Thoracic aorta (tissue), 2 donors: ENCODE measurements around the gene TUBD1. TPM values are rescaled to one million over a fixed set of nuclear protein-coding genes. Genes with fewer than 3 reads are reported as not detected.
A peak's percentile ranks its signal among the peaks of the same experiment; 100 is the strongest.

Experiments
- ATAC-seq: fragments of 150-250 bp; one replicate; pipeline ENCODE4 v1.8.0; 2017; ENCODE audit warnings: low read depth; ENCODE audit not compliant: insufficient number of reproducible peaks, low FRiP score
- DNase-seq: peaks from one replicate; pipeline ENCODE4 v3.0.0-alpha.2; 2020; ENCODE audit warnings: low spot score
- H3K27ac ChIP-seq, 2 donors: fragments of 200-600 bp; sonication (generic); 1 replicate in 1 of 2; 2 replicates in 1 of 2; pipeline ENCODE4 v1.5.1; 2016; ENCODE audit warnings: mild to moderate bottlenecking in 2 of 2, moderate library complexity in 2 of 2
- H3K27me3 ChIP-seq: fragments of 200-600 bp; sonication (generic); replicated peaks from 2 replicates; pipeline ENCODE4 v1.6.0; 2016; ENCODE audit warnings: mild to moderate bottlenecking; ENCODE audit not compliant: insufficient read depth
- H3K36me3 ChIP-seq: fragments of 200-600 bp; sonication (generic); one replicate; pipeline ENCODE4 v1.5.1; 2016
- H3K4me1 ChIP-seq, 2 donors: fragments of 200-600 bp; sonication (generic); 1 replicate in 1 of 2; 2 replicates in 1 of 2; pipeline versions ENCODE4 v1.5.1 to v1.6.0; 2016; ENCODE audit warnings: low read depth in 2 of 2, mild to moderate bottlenecking in 1 of 2; ENCODE audit not compliant: control insufficient read depth in 1 of 2
- H3K4me3 ChIP-seq: fragments of 200-600 bp; sonication (generic); 2 replicates; pipeline ENCODE4 v1.5.1; 2016; ENCODE audit warnings: mild to moderate bottlenecking
- H3K9me3 ChIP-seq: fragments of 200-600 bp; sonication (generic); 2 replicates; pipeline ENCODE4 v1.5.1; 2016
- CTCF ChIP-seq: fragments of 200-600 bp; sonication (generic); IDR thresholded peaks from one replicate; pipeline ENCODE4 v1.5.1; 2019; ENCODE audit warnings: antibody characterized with exemption
- total RNA-seq, 2 donors: library from RNA; depleted of rRNA; stranded (reverse); fragments of >200 nt; gene quantifications; one replicate each; pipeline versions ENCODE4 v1.1.0 to v1.2.3, GENCODE V29; 2016

TUBD1 gene
- total RNA-seq, 2 donors from 2014 or later = 11.0 to 28.0 TPM

- no peak overlapping the region for H3K4me3 ChIP-seq
- ATAC-seq = no peak
- TF ChIP-seq CTCF = no peak
These were observed 6.4 kb upstream of the TUBD1 start for GRCh38 chr17:59899099-59899498.

GRCh38 chr17:59897090-59897489 is 4.3 kb upstream of the TUBD1 start:
- no peak overlapping the region for H3K27ac ChIP-seq
- H3K9me3 ChIP-seq = no peaks in the 10 kb centered on the region
- no peaks in the 10 kb centered on the region for H3K36me3 ChIP-seq
- ATAC-seq (no peak), DNase-seq (no peak)
- TF ChIP-seq CTCF = no peak
- H3K4me3 ChIP-seq = no peak overlapping the region
- no peaks in the 10 kb centered on the region for H3K27me3 ChIP-seq
- H3K4me1 ChIP-seq = peaks cover 9 to 17% of the 10 kb centered on the region in 2 donors

More at GRCh38 chr17:59899099-59899498, 6.4 kb upstream of the TUBD1 start:
- no peaks in the 10 kb centered on the region for H3K27me3 ChIP-seq
- H3K27ac ChIP-seq = no peak overlapping the region
- no peaks in the 10 kb centered on the region for H3K9me3 ChIP-seq
- no peaks in the 10 kb centered on the region for H3K36me3 ChIP-seq
- DNase-seq = no peak
- H3K4me1 ChIP-seq = peaks cover 9 to 13% of the 10 kb centered on the region in 2 donors

GRCh38 chr17:59893676-59894100 is 945 bp upstream of the TUBD1 start:
- Histone ChIP-seq H3K27me3 (no peaks in the 10 kb centered on the region), H3K9me3 (no peaks in the 10 kb centered on the region), H3K4me1 (peaks cover 24 to 32% of the 10 kb centered on the region in 2 donors), H3K27ac (peak overlapping the region; percentile 86 to 87), H3K36me3 (peaks cover 4% of the 10 kb centered on the region), H3K4me3 (peak overlapping the region; percentile 98)
- no peak for ATAC-seq
- TF ChIP-seq CTCF = no peak
- no peak for DNase-seq

GRCh38 chr17:59892251-59892923 is 356 bp downstream of the TUBD1 start:
- Histone ChIP-seq H3K27me3 (no peaks in the 10 kb centered on the region), H3K4me1 (peaks cover 24 to 32% of the 10 kb centered on the region in 2 donors), H3K4me3 (peak overlapping the region; percentile 98), H3K36me3 (peaks cover 7% of the 10 kb centered on the region), H3K9me3 (no peaks in the 10 kb centered on the region), H3K27ac (peak overlapping the region; percentile 45 to 86)
- DNase-seq (no peak), ATAC-seq (peak; percentile 38)
- no peak for TF ChIP-seq CTCF

GRCh38 chr17:59890720-59891119 is 2.0 kb downstream of the TUBD1 start:
- DNase-seq (no peak), ATAC-seq (no peak)
- H3K4me3 ChIP-seq = no peak overlapping the region
- TF ChIP-seq CTCF = no peak
- peaks cover 8% of the 10 kb centered on the region for H3K36me3 ChIP-seq
- peaks cover 23 to 30% of the 10 kb centered on the region in 2 donors for H3K4me1 ChIP-seq
- H3K9me3 ChIP-seq = no peaks in the 10 kb centered on the region
- no peaks in the 10 kb centered on the region for H3K27me3 ChIP-seq
- H3K27ac ChIP-seq = no peak overlapping the region
